H9 (cell line): Measurements from ENCODE around the gene CKMT2. TPM values are rescaled to one million over a fixed set of nuclear protein-coding genes. Genes with fewer than 3 reads are reported as not detected.

Source experiments
- DNase-seq: peaks from one replicate; pipeline ENCODE4 v3.0.0-alpha.2; 2017
- H2AFZ ChIP-seq: one replicate; pipeline ENCODE4 v1.6.1; 2013; ENCODE audit warnings: mild to moderate bottlenecking, low read length, control low read depth, moderate library complexity
- H2AK5ac ChIP-seq: 2 replicates; pipeline ENCODE4 v1.6.1; 2013; ENCODE audit warnings: low read length, control low read depth, mixed read lengths; ENCODE audit not compliant: insufficient read length
- H2BK120ac ChIP-seq: one replicate; pipeline ENCODE4 v1.6.1; 2013; ENCODE audit warnings: low read depth, mild to moderate bottlenecking, low read length, control low read depth, inconsistent platforms; ENCODE audit not compliant: poor library complexity, severe bottlenecking
- H2BK12ac ChIP-seq: 2 replicates; pipeline ENCODE4 v1.6.1; 2013; ENCODE audit warnings: low read length, control low read depth, mixed read lengths, low read depth; ENCODE audit not compliant: insufficient read length
- H2BK15ac ChIP-seq: 2 replicates; pipeline ENCODE4 v1.6.1; 2013; ENCODE audit warnings: low read depth, low read length, control low read depth
- H2BK20ac ChIP-seq: one replicate; pipeline ENCODE4 v1.6.1; 2013; ENCODE audit warnings: low read depth, mild to moderate bottlenecking, low read length, control low read depth, inconsistent platforms; ENCODE audit not compliant: poor library complexity, severe bottlenecking
- H2BK5ac ChIP-seq: 2 replicates; pipeline ENCODE4 v1.6.1; 2013; ENCODE audit warnings: low read length, control low read depth, mixed read lengths; ENCODE audit not compliant: insufficient read length
- H3K14ac ChIP-seq: 2 replicates; pipeline ENCODE4 v1.6.1; 2013; ENCODE audit warnings: low read length, control low read depth; ENCODE audit not compliant: insufficient read depth
- H3K18ac ChIP-seq: 2 replicates; pipeline ENCODE4 v1.6.1; 2013; ENCODE audit warnings: low read depth, mild to moderate bottlenecking, mixed read lengths, low read length, control low read depth; ENCODE audit not compliant: insufficient read length
- H3K23ac ChIP-seq: 2 replicates; pipeline ENCODE4 v1.6.1; 2013; ENCODE audit warnings: low read length, control low read depth, mixed read lengths, low read depth; ENCODE audit not compliant: insufficient read length
- H3K23me2 ChIP-seq: 2 replicates; pipeline ENCODE4 v1.6.1; 2013; ENCODE audit warnings: low read depth, mild to moderate bottlenecking, mixed read lengths, low read length, control low read depth; ENCODE audit not compliant: insufficient read length, poor library complexity, severe bottlenecking
- H3K27ac ChIP-seq: 2 replicates; pipeline ENCODE4 v1.5.1; 2013; ENCODE audit warnings: low read length, control low read depth, mixed read lengths, low read depth; ENCODE audit not compliant: insufficient read length
- H3K27me3 ChIP-seq: 2 replicates; pipeline ENCODE4 v1.6.1; 2013; ENCODE audit warnings: low read length, control low read depth, inconsistent platforms; ENCODE audit not compliant: insufficient read depth
- H3K4ac ChIP-seq: 2 replicates; pipeline ENCODE4 v1.6.1; 2013; ENCODE audit warnings: low read depth, mild to moderate bottlenecking, control low read depth, inconsistent platforms, low read length, moderate library complexity
- H3K4me1 ChIP-seq: 2 replicates; pipeline ENCODE4 v1.6.1; 2013; ENCODE audit warnings: low read length, control low read depth, inconsistent platforms; ENCODE audit not compliant: insufficient read depth
- H3K4me2 ChIP-seq: 2 replicates; pipeline ENCODE4 v1.6.1; 2013; ENCODE audit warnings: low read length, control low read depth, mixed read lengths; ENCODE audit not compliant: insufficient read length, insufficient read depth
- H3K56ac ChIP-seq: 2 replicates; pipeline ENCODE4 v1.6.1; 2013; ENCODE audit warnings: low read depth, mild to moderate bottlenecking, mixed read lengths, low read length, control low read depth; ENCODE audit not compliant: insufficient read length
- H3K79me1 ChIP-seq: 2 replicates; pipeline ENCODE4 v1.6.1; 2013; ENCODE audit warnings: low read depth, mild to moderate bottlenecking, moderate library complexity, low read length, control low read depth, inconsistent platforms; ENCODE audit not compliant: insufficient read depth, poor library complexity, severe bottlenecking
- H3K79me2 ChIP-seq: 2 replicates; pipeline ENCODE4 v1.6.1; 2013; ENCODE audit warnings: low read length, control low read depth, inconsistent platforms; ENCODE audit not compliant: insufficient read depth
- H3K9ac ChIP-seq: 2 replicates; pipeline ENCODE4 v1.6.1; 2013; ENCODE audit warnings: low read length, control low read depth, mixed read lengths; ENCODE audit not compliant: insufficient read length; ENCODE audit errors: extremely low read depth
- H3K9me3 ChIP-seq: one replicate; pipeline ENCODE4 v1.6.1; 2013; ENCODE audit warnings: low read depth, low read length, inconsistent platforms; ENCODE audit not compliant: control insufficient read depth
- H3T11ph ChIP-seq: one replicate; pipeline ENCODE4 v1.6.1; 2013; ENCODE audit warnings: mild to moderate bottlenecking, low read length, control low read depth, inconsistent platforms
- H4K20me1 ChIP-seq: one replicate; pipeline ENCODE4 v1.6.1; 2013; ENCODE audit not compliant: control insufficient read depth, insufficient read length, insufficient read depth
- H4K5ac ChIP-seq: 2 replicates; pipeline ENCODE4 v1.6.1; 2013; ENCODE audit warnings: low read depth, mild to moderate bottlenecking, mixed read lengths, low read length, control low read depth; ENCODE audit not compliant: insufficient read length
- H4K8ac ChIP-seq: replicated peaks from 2 replicates; pipeline ENCODE4 v1.6.1; 2013; ENCODE audit warnings: low read length, control low read depth, mixed read lengths, low read depth; ENCODE audit not compliant: insufficient read length
- H4K91ac ChIP-seq: 2 replicates; pipeline ENCODE4 v1.6.1; 2013; ENCODE audit warnings: low read depth, mild to moderate bottlenecking, moderate library complexity, mixed read lengths, low read length, control low read depth; ENCODE audit not compliant: insufficient read length
- H3K27ac Mint-ChIP-seq, 3 experiments: 2 replicates in 2 of 3; 3 replicates in 1 of 3; pipeline ENCODE4 v1.8.0; 2020 to 2021; ENCODE audit warnings: mixed read lengths in 3 of 3, mild to moderate bottlenecking in 1 of 3, moderate library complexity in 1 of 3
- H3K27me3 Mint-ChIP-seq: 2 replicates; pipeline ENCODE4 v1.8.0; 2021; ENCODE audit warnings: low read depth, mild to moderate bottlenecking, moderate library complexity, mixed read lengths
- H3K36me3 Mint-ChIP-seq, 3 experiments: 2 replicates in 2 of 3; 3 replicates in 1 of 3; pipeline ENCODE4 v1.8.0; 2020 to 2021; ENCODE audit warnings: low read depth in 3 of 3, mixed read lengths in 3 of 3; ENCODE audit not compliant: insufficient read depth in 1 of 3
- H3K4me1 Mint-ChIP-seq, 2 experiments: 2 replicates each; pipeline ENCODE4 v1.8.0; 2020; ENCODE audit warnings: mixed read lengths in 2 of 2
- H3K4me3 Mint-ChIP-seq, 2 experiments: 2 replicates in 1 of 2; 3 replicates in 1 of 2; pipeline ENCODE4 v1.8.0; 2020 to 2021; ENCODE audit warnings: mild to moderate bottlenecking in 2 of 2, mixed read lengths in 2 of 2, moderate library complexity in 1 of 2
- H3K9me3 Mint-ChIP-seq, 2 experiments: 2 replicates in 1 of 2; 3 replicates in 1 of 2; pipeline ENCODE4 v1.8.0; 2020; ENCODE audit warnings: mild to moderate bottlenecking in 2 of 2, mixed read lengths in 2 of 2, moderate library complexity in 1 of 2
- WGBS: extraction: QIAGEN DNeasy Blood & Tissue Kit; methylation state at CpG from one replicate; pipeline ENCODE4 v1.1.7; 2013; ENCODE audit warnings: missing lambda C conversion rate, low lambda C conversion rate, mixed read lengths; ENCODE audit not compliant: insufficient read length; ENCODE audit errors: extremely low coverage; 5-methylcytosine and 5-hydroxymethylcytosine counted together
- total RNA-seq: library from RNA; stranded (reverse); gene quantifications from 2 replicates; pipeline ENCODE4 v1.2.1, GENCODE V29; 2021
- TF ChIP-seq, protein P1 (sequence below): fragments of 200-600 bp; sonication (generic); conservative IDR thresholded peaks from 3 replicates; pipeline ENCODE4 v1.8.0; 2021; ENCODE audit warnings: antibody characterized with exemption, mild to moderate bottlenecking

Gene CKMT2
- total RNA-seq, 1 experiment from 2014 or later = 1.8 TPM

DNA sequence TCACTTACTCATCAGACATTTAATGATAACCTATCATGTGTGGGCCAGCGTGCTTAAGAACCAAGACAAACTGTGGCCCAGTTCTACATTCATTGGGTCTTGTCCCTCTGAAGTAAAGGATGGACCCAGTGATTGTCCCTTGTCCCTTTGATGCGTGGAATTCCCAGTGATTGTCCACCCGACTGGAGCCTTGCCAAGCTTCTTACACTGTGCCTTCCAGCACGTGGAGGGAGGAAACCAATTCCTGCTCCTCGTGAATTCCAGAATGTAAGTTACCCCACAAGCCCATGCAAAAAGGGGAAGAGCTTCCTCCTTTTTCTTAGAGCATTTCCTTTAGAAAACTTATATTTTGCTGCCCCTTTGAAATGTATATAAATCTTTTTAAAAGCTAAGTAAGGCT, 7.9 kb downstream of the CKMT2 start:
- Mint-ChIP-seq H3K4me3 (no peak overlapping the region), H3K4me1 (peaks cover 7 to 17% of the 10 kb centered on the region in 2 experiments), H3K27me3 (no peaks in the 10 kb centered on the region), H3K9me3 (no peaks in the 10 kb centered on the region; a peak in 1 of 5 replicates), H3K27ac (peak overlapping the region in 1 of 3 experiments; percentile 49; a peak in 1 of 7 replicates), H3K36me3 (peaks cover 4 to 12% (median 5%) of the 10 kb centered on the region in 3 experiments; a peak in 6 of 7 replicates)
- Histone ChIP-seq H2BK15ac (no peak overlapping the region), H2BK120ac (no peak overlapping the region), H3T11ph (no peak overlapping the region), H4K8ac (no peak overlapping the region), H2AK5ac (no peak overlapping the region), H3K56ac (no peak overlapping the region), H3K79me2 (no peaks in the 10 kb centered on the region), H3K9ac (no peak overlapping the region), H3K4me1 (peaks cover 2% of the 10 kb centered on the region; the same call in 1 of the 2 replicates), H3K4ac (no peak overlapping the region), H2BK12ac (no peak overlapping the region), H3K18ac (no peak overlapping the region), H3K27ac (no peak overlapping the region), H3K23ac (no peak overlapping the region), H2BK5ac (no peak overlapping the region), H3K79me1 (no peaks in the 10 kb centered on the region), H4K91ac (no peak overlapping the region), H3K14ac (no peak overlapping the region), H3K27me3 (no peaks in the 10 kb centered on the region), H2AFZ (no peak overlapping the region), H3K23me2 (no peaks in the 10 kb centered on the region), H3K9me3 (no peaks in the 10 kb centered on the region), H3K4me2 (no peak overlapping the region), H4K5ac (no peak overlapping the region), H2BK20ac (no peak overlapping the region), H4K20me1 (peaks cover 2% of the 10 kb centered on the region)
- WGBS = no CpG with 5 or more reads among the region's 5 CpGs
- TF ChIP-seq, protein P1, sequence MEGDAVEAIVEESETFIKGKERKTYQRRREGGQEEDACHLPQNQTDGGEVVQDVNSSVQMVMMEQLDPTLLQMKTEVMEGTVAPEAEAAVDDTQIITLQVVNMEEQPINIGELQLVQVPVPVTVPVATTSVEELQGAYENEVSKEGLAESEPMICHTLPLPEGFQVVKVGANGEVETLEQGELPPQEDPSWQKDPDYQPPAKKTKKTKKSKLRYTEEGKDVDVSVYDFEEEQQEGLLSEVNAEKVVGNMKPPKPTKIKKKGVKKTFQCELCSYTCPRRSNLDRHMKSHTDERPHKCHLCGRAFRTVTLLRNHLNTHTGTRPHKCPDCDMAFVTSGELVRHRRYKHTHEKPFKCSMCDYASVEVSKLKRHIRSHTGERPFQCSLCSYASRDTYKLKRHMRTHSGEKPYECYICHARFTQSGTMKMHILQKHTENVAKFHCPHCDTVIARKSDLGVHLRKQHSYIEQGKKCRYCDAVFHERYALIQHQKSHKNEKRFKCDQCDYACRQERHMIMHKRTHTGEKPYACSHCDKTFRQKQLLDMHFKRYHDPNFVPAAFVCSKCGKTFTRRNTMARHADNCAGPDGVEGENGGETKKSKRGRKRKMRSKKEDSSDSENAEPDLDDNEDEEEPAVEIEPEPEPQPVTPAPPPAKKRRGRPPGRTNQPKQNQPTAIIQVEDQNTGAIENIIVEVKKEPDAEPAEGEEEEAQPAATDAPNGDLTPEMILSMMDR = no peak
- no peak for DNase-seq
